Gastroesophageal sphincter (tissue), 4 donors: ENCODE results near the gene TMEM41A. TPM values are rescaled to one million over a fixed set of nuclear protein-coding genes. Genes with fewer than 3 reads are reported as not detected.

Experiments
- ATAC-seq: fragments of 150-250 bp; one replicate; pipeline ENCODE4 v1.9.1; 2016; ENCODE audit warnings: mild to moderate bottlenecking, moderate library complexity
- H3K27ac ChIP-seq, 4 donors: fragments of 200-600 bp; sonication (generic) in 3 of 4; 1 replicate in 3 of 4; 2 replicates in 1 of 4; pipeline ENCODE4 v1.5.1; 2016 to 2019
- H3K27me3 ChIP-seq: fragments of 200-600 bp; sonication (generic); one replicate; pipeline ENCODE4 v1.5.1; 2019
- H3K36me3 ChIP-seq, 2 donors: fragments of 200-600 bp; sonication (generic); one replicate each; pipeline ENCODE4 v1.5.1; 2019; ENCODE audit warnings: control low read depth in 1 of 2
- H3K4me1 ChIP-seq, 3 donors: fragments of 200-600 bp; sonication (generic); 1 replicate in 2 of 3; 2 replicates in 1 of 3; pipeline ENCODE4 v1.5.1; 2016 to 2019; ENCODE audit warnings: control low read depth in 2 of 3
- H3K4me3 ChIP-seq, 2 donors: fragments of 200-600 bp; sonication (generic); one replicate each; pipeline ENCODE4 v1.5.1; 2019; ENCODE audit warnings: mild to moderate bottlenecking in 1 of 2, moderate library complexity in 1 of 2
- H3K9me3 ChIP-seq, 3 donors: fragments of 200-600 bp; sonication (generic); one replicate each; pipeline ENCODE4 v1.5.1; 2017 to 2019; ENCODE audit warnings: control low read depth in 2 of 3
- EP300 ChIP-seq: sonication (generic); formaldehyde crosslinking; IDR thresholded peaks from one replicate; pipeline ENCODE4 v1.6.1; 2017; ENCODE audit warnings: antibody characterized with exemption, mild to moderate bottlenecking
- POLR2A ChIP-seq, 2 donors: fragments of 450-650 bp; IDR thresholded peaks; one replicate each; pipeline ENCODE4 v1.6.1; 2017; ENCODE audit warnings: antibody characterized with exemption in 2 of 2, mild to moderate bottlenecking in 2 of 2, moderate library complexity in 1 of 2
- POLR2AphosphoS5 ChIP-seq: sonication (generic); formaldehyde crosslinking; IDR thresholded peaks from one replicate; pipeline ENCODE4 v1.6.1; 2017; ENCODE audit warnings: antibody characterized with exemption
- WGBS, 2 donors: methylation state at CpG; one replicate each; pipeline ENCODE4 v1.1.5; 2018; ENCODE audit warnings: low coverage in 1 of 2; 5-methylcytosine and 5-hydroxymethylcytosine counted together
- total RNA-seq, 4 donors: library from RNA; depleted of rRNA; stranded (reverse); fragments of >200 nt; gene quantifications; one replicate each; pipeline ENCODE4 v1.1.0, GENCODE V29; 2016
- TF ChIP-seq, protein P1 (sequence below), 4 experiments: fragments of 200-600 bp in 2 of 4; fragments of 450-650 bp in 2 of 4; sonication (generic) in 1 of 4; IDR thresholded peaks; one replicate each; pipeline ENCODE4 v1.5.1; 2017 to 2019; ENCODE audit warnings: antibody characterized with exemption in 4 of 4, mild to moderate bottlenecking in 2 of 4, moderate library complexity in 2 of 4

TMEM41A gene
- total RNA-seq, 4 donors from 2014 or later = 7.2 to 10.4 (median 9.3) TPM

DNA sequence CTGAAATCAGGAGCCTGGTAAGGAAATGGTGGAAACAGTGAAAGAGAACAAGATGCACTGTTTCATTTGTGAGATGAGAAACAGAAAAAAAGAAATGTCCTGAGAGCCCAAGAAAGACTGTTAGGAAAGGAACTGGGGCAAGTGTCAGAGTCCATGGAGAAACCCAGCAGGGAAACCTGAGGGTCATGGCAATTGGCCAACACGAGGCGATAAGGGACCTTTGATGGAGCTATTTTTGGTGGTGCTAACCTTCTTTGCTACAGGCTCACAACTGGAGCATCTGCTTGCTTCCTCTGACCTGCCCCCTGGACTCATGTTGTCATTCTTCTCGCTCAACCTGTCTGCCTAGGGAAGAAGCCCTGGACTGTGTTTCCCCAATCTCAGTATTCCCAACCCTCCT is 4.2 kb upstream of the TMEM41A start:
- Histone ChIP-seq H3K4me3 (no peak overlapping the region), H3K27me3 (peaks cover 8% of the 10 kb centered on the region), H3K9me3 (no peaks in the 10 kb centered on the region), H3K27ac (no peak overlapping the region), H3K4me1 (peaks cover 0 to 9% (median 0%) of the 10 kb centered on the region in 3 donors), H3K36me3 (no peaks in the 10 kb centered on the region)
- WGBS, 2 donors = 50 to 100% methylated on average over 1 to 2 of the region's 3 CpGs
- ATAC-seq = no peak
- TF ChIP-seq POLR2A (IDR thresholded peaks at IDR 0.05) (no peak), EP300 (no peak), POLR2AphosphoS5 (no peak)
- TF ChIP-seq, protein P1, sequence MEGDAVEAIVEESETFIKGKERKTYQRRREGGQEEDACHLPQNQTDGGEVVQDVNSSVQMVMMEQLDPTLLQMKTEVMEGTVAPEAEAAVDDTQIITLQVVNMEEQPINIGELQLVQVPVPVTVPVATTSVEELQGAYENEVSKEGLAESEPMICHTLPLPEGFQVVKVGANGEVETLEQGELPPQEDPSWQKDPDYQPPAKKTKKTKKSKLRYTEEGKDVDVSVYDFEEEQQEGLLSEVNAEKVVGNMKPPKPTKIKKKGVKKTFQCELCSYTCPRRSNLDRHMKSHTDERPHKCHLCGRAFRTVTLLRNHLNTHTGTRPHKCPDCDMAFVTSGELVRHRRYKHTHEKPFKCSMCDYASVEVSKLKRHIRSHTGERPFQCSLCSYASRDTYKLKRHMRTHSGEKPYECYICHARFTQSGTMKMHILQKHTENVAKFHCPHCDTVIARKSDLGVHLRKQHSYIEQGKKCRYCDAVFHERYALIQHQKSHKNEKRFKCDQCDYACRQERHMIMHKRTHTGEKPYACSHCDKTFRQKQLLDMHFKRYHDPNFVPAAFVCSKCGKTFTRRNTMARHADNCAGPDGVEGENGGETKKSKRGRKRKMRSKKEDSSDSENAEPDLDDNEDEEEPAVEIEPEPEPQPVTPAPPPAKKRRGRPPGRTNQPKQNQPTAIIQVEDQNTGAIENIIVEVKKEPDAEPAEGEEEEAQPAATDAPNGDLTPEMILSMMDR (IDR thresholded peaks at IDR 0.05) = no peak

GRCh38 chr3:185490241-185490640 is 8.6 kb downstream of the TMEM41A start:
- Histone ChIP-seq H3K4me3 (no peak overlapping the region), H3K27me3 (no peaks in the 10 kb centered on the region), H3K27ac (no peak overlapping the region), H3K9me3 (no peaks in the 10 kb centered on the region), H3K36me3 (peaks cover 2 to 98% of the 10 kb centered on the region in 2 donors), H3K4me1 (no peaks in the 10 kb centered on the region)
- 84 to 90% methylated on average over 2 to 4 of the region's 4 CpGs for WGBS, 2 donors
- no peak for ATAC-seq
- TF ChIP-seq EP300 (no peak), POLR2AphosphoS5 (no peak), POLR2A (IDR thresholded peaks at IDR 0.05) (no peak)
- TF ChIP-seq, protein P1 (IDR thresholded peaks at IDR 0.05) = no peak

GRCh38 chr3:185489462-185489861 is 9.4 kb downstream of the TMEM41A start:
- no peak for ATAC-seq
- 67 to 82% methylated on average over 3 of the region's 3 CpGs for WGBS, 2 donors
- H3K36me3 ChIP-seq = peaks cover 2 to 91% of the 10 kb centered on the region in 2 donors

DNA sequence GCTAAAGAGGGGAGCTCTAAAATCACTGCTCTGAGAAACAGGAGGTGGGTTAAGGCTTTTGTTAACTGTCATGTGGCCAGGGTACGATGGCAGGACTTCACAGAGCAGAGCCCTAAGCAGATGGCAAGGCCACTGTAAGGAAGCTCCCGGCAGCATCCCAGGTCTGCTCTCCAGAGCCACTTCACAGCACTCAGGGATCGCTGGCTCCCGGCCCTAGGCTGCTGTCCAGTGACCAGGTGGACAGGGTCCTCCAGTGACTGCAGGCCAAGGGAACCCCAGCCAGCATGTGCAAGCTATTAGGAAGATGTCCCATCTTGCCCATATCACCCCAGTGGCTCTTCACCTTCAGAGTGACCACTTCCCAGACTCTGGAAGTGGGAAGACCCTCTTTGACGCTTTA is 10.4 kb downstream of the TMEM41A start:
- no peaks in the 10 kb centered on the region for H3K27me3 ChIP-seq
- no peaks in the 10 kb centered on the region for H3K9me3 ChIP-seq
- H3K4me1 ChIP-seq = no peaks in the 10 kb centered on the region
- TF ChIP-seq, protein P1 (IDR thresholded peaks at IDR 0.05) = no peak
- TF ChIP-seq POLR2A (IDR thresholded peaks at IDR 0.05) (no peak), EP300 (no peak), POLR2AphosphoS5 (no peak)
- ATAC-seq = no peak
- H3K27ac ChIP-seq = no peak overlapping the region
- H3K4me3 ChIP-seq = no peak overlapping the region
- WGBS, 2 donors = 100% methylated on average over 1 to 2 of the region's 5 CpGs
- peaks cover 2 to 81% of the 10 kb centered on the region in 2 donors for H3K36me3 ChIP-seq

More at GRCh38 chr3:185489462-185489861, 9.4 kb downstream of the TMEM41A start:
- no peaks in the 10 kb centered on the region for H3K9me3 ChIP-seq
- TF ChIP-seq, protein P1 (IDR thresholded peaks at IDR 0.05) = no peak
- TF ChIP-seq POLR2A (IDR thresholded peaks at IDR 0.05) = no peak
- no peak for TF ChIP-seq EP300
- no peak for TF ChIP-seq POLR2AphosphoS5
- no peak overlapping the region for H3K27ac ChIP-seq
- no peaks in the 10 kb centered on the region for H3K27me3 ChIP-seq
- H3K4me1 ChIP-seq = no peaks in the 10 kb centered on the region
- H3K4me3 ChIP-seq = no peak overlapping the region

DNA sequence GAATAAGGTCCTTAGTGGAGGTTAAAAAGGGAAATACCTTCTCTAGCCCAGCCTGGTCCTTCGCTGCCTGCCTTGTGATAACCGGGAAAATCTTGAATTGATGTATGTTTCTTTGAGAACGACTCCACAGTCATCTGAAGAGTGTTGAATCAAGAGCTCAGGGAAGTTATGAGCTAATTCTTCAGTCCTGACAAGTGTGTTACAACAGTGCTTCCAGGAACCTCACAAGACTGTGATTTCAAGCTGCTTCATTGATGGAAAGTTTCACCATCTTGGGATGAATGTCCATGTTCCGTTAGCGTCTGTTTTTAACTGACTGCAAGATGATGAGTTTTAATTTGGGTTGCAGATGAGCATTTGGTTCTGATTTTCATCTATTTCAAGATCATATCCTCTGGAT is 12.4 kb downstream of the TMEM41A start:
- 85 to 92% methylated on average over 5 of the region's 5 CpGs for WGBS, 2 donors
- ATAC-seq = no peak
- H3K36me3 ChIP-seq = peaks cover 2 to 82% of the 10 kb centered on the region in 2 donors

More for the DNA sequence above, 12.4 kb downstream of the TMEM41A start:
- H3K27ac ChIP-seq = no peak overlapping the region
- H3K4me3 ChIP-seq = no peak overlapping the region
- no peaks in the 10 kb centered on the region for H3K9me3 ChIP-seq
- no peaks in the 10 kb centered on the region for H3K4me1 ChIP-seq
- no peaks in the 10 kb centered on the region for H3K27me3 ChIP-seq
- no peak for TF ChIP-seq EP300
- TF ChIP-seq POLR2AphosphoS5 = no peak
- TF ChIP-seq, protein P1 (IDR thresholded peaks at IDR 0.05) = no peak
- no peak for TF ChIP-seq POLR2A (IDR thresholded peaks at IDR 0.05)
